Gastroesophageal sphincter (tissue), 3 donors: ENCODE results near the gene INO80.

Experiments
- EP300 ChIP-seq: sonication (generic); formaldehyde crosslinking; IDR thresholded peaks from one replicate; pipeline ENCODE4 v1.6.1; 2017; ENCODE audit warnings: antibody characterized with exemption, mild to moderate bottlenecking
- POLR2AphosphoS5 ChIP-seq: sonication (generic); formaldehyde crosslinking; IDR thresholded peaks from one replicate; pipeline ENCODE4 v1.6.1; 2017; ENCODE audit warnings: antibody characterized with exemption
- TF ChIP-seq, protein P1 (sequence below), 4 experiments: fragments of 200-600 bp in 2 of 4; fragments of 450-650 bp in 2 of 4; sonication (generic) in 1 of 4; IDR thresholded peaks; one replicate each; pipeline ENCODE4 v1.5.1; 2017 to 2019; ENCODE audit warnings: antibody characterized with exemption in 4 of 4, mild to moderate bottlenecking in 2 of 4, moderate library complexity in 2 of 4

DNA sequence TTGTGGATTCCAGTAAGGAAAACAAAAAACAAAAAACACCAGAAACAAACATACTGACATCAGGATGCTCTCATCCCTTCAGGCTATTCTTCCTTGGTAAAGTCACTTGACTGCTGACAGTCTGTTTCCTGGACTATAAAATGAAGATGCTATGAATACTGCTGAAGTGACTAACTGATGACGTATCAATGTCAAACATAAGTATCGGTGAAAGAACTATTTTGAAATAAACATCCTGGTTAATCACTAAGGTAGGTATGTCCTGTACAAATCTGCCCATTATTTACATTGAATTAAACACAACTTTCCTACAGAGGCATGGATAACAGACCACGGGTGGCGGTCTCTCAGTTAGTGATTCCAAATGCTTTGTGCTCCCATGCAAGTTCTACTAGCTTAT, 116.9 kb downstream of the INO80 start:
- TF ChIP-seq POLR2AphosphoS5 (no peak), EP300 (no peak)
- TF ChIP-seq, protein P1, sequence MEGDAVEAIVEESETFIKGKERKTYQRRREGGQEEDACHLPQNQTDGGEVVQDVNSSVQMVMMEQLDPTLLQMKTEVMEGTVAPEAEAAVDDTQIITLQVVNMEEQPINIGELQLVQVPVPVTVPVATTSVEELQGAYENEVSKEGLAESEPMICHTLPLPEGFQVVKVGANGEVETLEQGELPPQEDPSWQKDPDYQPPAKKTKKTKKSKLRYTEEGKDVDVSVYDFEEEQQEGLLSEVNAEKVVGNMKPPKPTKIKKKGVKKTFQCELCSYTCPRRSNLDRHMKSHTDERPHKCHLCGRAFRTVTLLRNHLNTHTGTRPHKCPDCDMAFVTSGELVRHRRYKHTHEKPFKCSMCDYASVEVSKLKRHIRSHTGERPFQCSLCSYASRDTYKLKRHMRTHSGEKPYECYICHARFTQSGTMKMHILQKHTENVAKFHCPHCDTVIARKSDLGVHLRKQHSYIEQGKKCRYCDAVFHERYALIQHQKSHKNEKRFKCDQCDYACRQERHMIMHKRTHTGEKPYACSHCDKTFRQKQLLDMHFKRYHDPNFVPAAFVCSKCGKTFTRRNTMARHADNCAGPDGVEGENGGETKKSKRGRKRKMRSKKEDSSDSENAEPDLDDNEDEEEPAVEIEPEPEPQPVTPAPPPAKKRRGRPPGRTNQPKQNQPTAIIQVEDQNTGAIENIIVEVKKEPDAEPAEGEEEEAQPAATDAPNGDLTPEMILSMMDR (IDR thresholded peaks at IDR 0.05): no peak
